HCT116 (cell line): Measurements from ENCODE around the gene METTL21A. TPM values are rescaled to one million over a fixed set of nuclear protein-coding genes. Genes with fewer than 3 reads are reported as not detected.

ENCODE experiments used
- ATAC-seq: fragments of 200-7000 bp; cut with Tn5 transposase; 2 replicates; pipeline ENCODE4 v1.9.1; 2020; ENCODE audit warnings: mild to moderate bottlenecking, moderate library complexity
- BruUV-seq: library from RNA; stranded (reverse); fragments of 400-500 nt; replicated peaks from 2 replicates; lab custom pipeline; 2021; lab: Mats Ljungman, UMichigan
- CTCF ChIA-PET: fragments of 300-600 bp; sonication (Branson Sonifier 250); formaldehyde crosslinking; loops from one replicate; lab custom pipeline; 2021; ENCODE audit warnings: antibody characterized with exemption; lab: Charles Lee
- POLR2A ChIA-PET: fragments of 300-600, 350-600 bp; sonication (Branson Sonifier 250); formaldehyde crosslinking; loops from one replicate; lab custom pipeline; 2021; ENCODE audit warnings: antibody characterized with exemption; lab: Charles Lee
- RAD21 ChIA-PET, 2 experiments: fragments of 300-600 bp; sonication (Branson Sonifier 250); formaldehyde crosslinking; loops; one replicate each; lab custom pipeline; 2023; ENCODE audit warnings: low total read pairs in 2 of 2; ENCODE audit not compliant: uncharacterized antibody in 2 of 2, unreplicated experiment in 2 of 2, low non-redundant PET in 1 of 2; lab: Charles Lee
- DNase-seq: peaks from one replicate; pipeline ENCODE4 v3.0.0-alpha.2; 2010; ENCODE audit warnings: low read depth, low spot score
- H2AFZ ChIP-seq: fragments of 200-600 bp; shearing (Covaris generic), sonication (generic); 2 replicates; pipeline ENCODE4 v1.6.1; 2017; ENCODE audit warnings: low read depth, mixed run types, mixed read lengths, antibody characterized with exemption, low read length; ENCODE audit not compliant: poor library complexity, severe bottlenecking
- H3K27ac ChIP-seq: 2 replicates; pipeline ENCODE4 v1.5.1; 2012; ENCODE audit warnings: low read depth, low read length
- H3K27me3 ChIP-seq: fragments of 200-600 bp; sonication (generic); 2 replicates; pipeline ENCODE4 v1.6.1; 2016; ENCODE audit warnings: mixed run types, low read length, mixed read lengths; ENCODE audit not compliant: insufficient read depth
- H3K36me3 ChIP-seq, 2 experiments: fragments of 200-500 bp in 1 of 2; fragments of 200-600 bp in 1 of 2; sonication (Bioruptor generic) in 1 of 2; sonication (generic) in 1 of 2; 2 replicates each; pipeline versions ENCODE4 v1.5.1 to v1.6.1; 2014 to 2016; ENCODE audit warnings: low read length in 2 of 2, inconsistent platforms in 1 of 2, mixed read lengths in 1 of 2, mixed run types in 1 of 2; ENCODE audit not compliant: insufficient read depth in 2 of 2, control insufficient read depth in 1 of 2
- H3K4me1 ChIP-seq, 2 experiments: fragments of 200-600 bp in 1 of 2; sonication (generic) in 1 of 2; 2 replicates each; pipeline versions ENCODE4 v1.5.1 to v1.6.1; 2012 to 2017; ENCODE audit warnings: low read length in 2 of 2, inconsistent platforms in 1 of 2, mild to moderate bottlenecking in 1 of 2, mixed read lengths in 1 of 2, mixed run types in 1 of 2, moderate library complexity in 1 of 2; ENCODE audit not compliant: insufficient read depth in 2 of 2, control insufficient read depth in 1 of 2
- H3K4me2 ChIP-seq: fragments of 200-600 bp; sonication (generic); 2 replicates; pipeline ENCODE4 v1.6.1; 2017; ENCODE audit warnings: mixed run types, low read length, mixed read lengths
- H3K4me3 ChIP-seq, 2 experiments: fragments of 200-600 bp in 1 of 2; sonication (generic) in 1 of 2; replicated peaks in 1 of 2; 2 replicates each; pipeline ENCODE4 v1.5.1; 2011 to 2016; ENCODE audit warnings: low read length in 2 of 2, control low read depth in 1 of 2, low read depth in 1 of 2, mild to moderate bottlenecking in 1 of 2, mixed read lengths in 1 of 2, mixed run types in 1 of 2
- H3K79me2 ChIP-seq: fragments of 200-600 bp; sonication (generic); 2 replicates; pipeline ENCODE4 v1.6.1; 2017; ENCODE audit warnings: mild to moderate bottlenecking, mixed run types, low read length, moderate library complexity, mixed read lengths; ENCODE audit not compliant: insufficient read depth
- H3K9ac ChIP-seq: fragments of 200-600 bp; sonication (generic); 2 replicates; pipeline ENCODE4 v1.6.1; 2016; ENCODE audit warnings: low read length, mixed read lengths
- H3K9me2 ChIP-seq: fragments of 200-600 bp; sonication (generic), shearing (Covaris generic); 2 replicates; pipeline ENCODE4 v1.6.1; 2017; ENCODE audit warnings: mixed run types, mild to moderate bottlenecking, moderate library complexity; ENCODE audit not compliant: insufficient read depth
- H3K9me3 ChIP-seq, 2 experiments: fragments of 200-500 bp in 1 of 2; fragments of 200-600 bp in 1 of 2; sonication (Bioruptor generic) in 1 of 2; sonication (generic) in 1 of 2; 2 replicates each; pipeline ENCODE4 v1.6.1; 2014 to 2017; ENCODE audit warnings: low read length in 2 of 2, mixed read lengths in 2 of 2, inconsistent platforms in 1 of 2, low read depth in 1 of 2, mild to moderate bottlenecking in 1 of 2, mixed run types in 1 of 2, moderate library complexity in 1 of 2; ENCODE audit not compliant: control insufficient read depth in 1 of 2, insufficient read depth in 1 of 2
- H4K20me1 ChIP-seq: fragments of 200-600 bp; sonication (generic), shearing (Covaris generic); 2 replicates; pipeline ENCODE4 v1.6.1; 2017; ENCODE audit warnings: mixed run types, mild to moderate bottlenecking, moderate library complexity; ENCODE audit not compliant: insufficient read depth
- EGR1 ChIP-seq: IDR thresholded peaks from 2 replicates; pipeline ENCODE4 v1.6.1; 2012; ENCODE audit warnings: low read depth
- FOSL1 ChIP-seq: IDR thresholded peaks from 2 replicates; pipeline ENCODE4 v1.6.1; 2012; ENCODE audit warnings: low read depth
- RAD21 ChIP-seq: IDR thresholded peaks from 2 replicates; pipeline ENCODE4 v1.6.1; 2012; ENCODE audit warnings: low read depth, mild to moderate bottlenecking
- REST ChIP-seq: IDR thresholded peaks from 2 replicates; pipeline ENCODE4 v1.6.1; 2012; ENCODE audit warnings: low read depth
- SP1 ChIP-seq: IDR thresholded peaks from 2 replicates; pipeline ENCODE4 v1.6.1; 2012; ENCODE audit warnings: low read depth
- YY1 ChIP-seq: IDR thresholded peaks from 2 replicates; pipeline ENCODE4 v1.6.1; 2011; ENCODE audit warnings: low read length, low read depth, moderate library complexity, mild to moderate bottlenecking; ENCODE audit not compliant: insufficient replicate concordance; ENCODE audit errors: extremely low read depth
- ZNF274 ChIP-seq: fragments of 200-500 bp; sonication (Bioruptor generic); IDR thresholded peaks from 2 replicates; pipeline ENCODE4 v1.6.1; 2014; ENCODE audit warnings: mild to moderate bottlenecking, low read depth, low read length, inconsistent platforms
- intact Hi-C: fragments of 100-400 bp; cut with micrococcal nuclease; formaldehyde crosslinking; loops from 2 replicates; pipeline ENCODE4 v1.10.0; 2022
- total RNA-seq: library from RNA; stranded (reverse); gene quantifications from one replicate; pipeline ENCODE4 v1.2.1, GENCODE V29; 2021; ENCODE audit not compliant: unreplicated experiment

METTL21A gene
- total RNA-seq, 1 experiment from 2014 or later, result 25.7 TPM

- TF ChIP-seq REST (no peak), FOSL1 (0 out of 2 replicates have a peak, but pooled peaks have one; percentile 10), SP1 (peak; percentile 74), EGR1 (peak; percentile 98), YY1 (peak; percentile 8)
Measured at GRCh38 chr2:207625014-207625907, at the start of gene METTL21A (continued).

GRCh38 chr2:207674826-207675225 is 49.6 kb upstream of the METTL21A start:
- H3K4me1 ChIP-seq, result peaks cover 6 to 12% of the 10 kb centered on the region in 2 experiments; a peak in 3 of 4 replicates
- H3K27ac ChIP-seq, result no peak overlapping the region
- no peaks in the 10 kb centered on the region for H3K36me3 ChIP-seq
- RAD21 ChIA-PET, result no interaction called here
- H3K27me3 ChIP-seq, result no peaks in the 10 kb centered on the region
- BruUV-seq, result no TSS peak
- no peak overlapping the region for H3K4me3 ChIP-seq
- H3K4me2 ChIP-seq, result no peak overlapping the region
- no peaks in the 10 kb centered on the region for H3K9me2 ChIP-seq
- no peaks in the 10 kb centered on the region for H4K20me1 ChIP-seq
- no peaks in the 10 kb centered on the region for H3K79me2 ChIP-seq
- intact Hi-C loops, result no loop called here
- CTCF ChIA-PET, result interaction anchor here (0.7 to 1.0 kb wide), 2 partner anchors 32 to 49 kb away, joined by 3 to 4 read pairs; no protein-coding TSS in a partner anchor
- DNase-seq, result no peak
- no peak overlapping the region for H3K9ac ChIP-seq
- no peaks in the 10 kb centered on the region for H3K9me3 ChIP-seq
- POLR2A ChIA-PET, result no interaction called here
- H2AFZ ChIP-seq, result no peak overlapping the region
- TF ChIP-seq ZNF274 (no peak), RAD21 (0 out of 2 replicates have a peak, but pooled peaks have one; percentile 9)
- TF ChIP-seq, all 23 proteins: peak for 1
- 0 out of 2 replicates have a peak, but pooled peaks have one; percentile 29 for ATAC-seq
